ENCODE data around the gene MYO1G.

DNA sequence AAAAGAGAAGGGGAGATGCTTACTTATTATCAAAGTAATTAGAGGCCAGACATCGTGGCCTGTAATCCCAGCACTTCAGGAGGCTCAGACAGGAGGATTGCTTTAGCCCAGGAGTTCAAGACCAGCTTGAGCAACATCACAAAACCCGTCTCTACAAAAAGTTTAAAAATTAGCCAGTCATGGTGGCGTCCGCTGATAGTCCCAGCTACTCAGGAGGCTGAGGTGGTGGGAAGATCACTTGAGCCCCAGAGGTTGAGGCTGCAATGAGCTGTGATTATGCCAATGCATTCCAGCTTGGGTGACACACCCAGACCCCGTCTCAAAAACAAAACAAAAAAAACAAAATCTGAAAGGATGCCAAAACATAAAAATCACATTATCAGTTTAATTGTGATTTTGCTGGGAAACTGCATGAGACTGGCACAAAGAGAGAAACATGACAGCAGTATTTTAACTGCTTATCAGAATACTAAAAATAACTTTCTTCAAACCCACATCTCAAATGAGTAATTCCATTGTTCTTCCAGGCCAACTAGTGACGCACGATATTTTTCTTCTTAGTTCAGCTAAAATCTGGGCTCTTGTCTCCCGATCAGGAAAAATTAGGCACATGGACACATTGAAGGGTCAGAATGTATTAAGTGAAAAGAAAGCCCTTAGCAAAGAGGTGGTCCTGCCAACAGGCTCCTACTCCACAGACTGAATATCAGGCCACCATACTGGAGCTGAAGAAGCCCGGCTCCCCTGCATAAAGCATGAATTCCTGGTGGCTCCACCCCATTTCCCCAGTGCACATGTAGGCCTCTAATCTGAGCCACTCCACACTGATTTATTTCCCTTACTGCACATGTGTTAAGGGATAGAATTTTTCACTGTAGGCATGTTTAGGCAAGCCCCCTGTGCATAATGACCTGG, 11.6 kb upstream of the MYO1G start:
- TF ChIP-seq ZNF282 (CRISPR knock-in tag; IDR thresholded peaks at IDR 0.05) (no peak), POU5F1 (IDR thresholded peaks at IDR 0.05; ENCODE audit: borderline replicate concordance, low read depth, low read length, partially characterized antibody) (no peak)
